Ureter (tissue), 1 donor: ENCODE data around the gene STK33. TPM values are rescaled to one million over a fixed set of nuclear protein-coding genes. Genes with fewer than 3 reads are reported as not detected.

Source experiments
- DNase-seq: peaks from one replicate; pipeline ENCODE4 v3.0.0-alpha.2; 2020; ENCODE audit warnings: low spot score
- total RNA-seq: library from RNA; stranded (reverse); gene quantifications from one replicate; pipeline ENCODE4 v1.2.4, GENCODE V29; 2023
- donor health status: DM: yes; HTN: yes; CAD: no.

STK33 gene
- total RNA-seq, 1 donor from 2014 or later: 13.1 TPM

GRCh38 chr11:8356216-8356615 is 237.8 kb downstream of the STK33 start:
- no peak for DNase-seq

GRCh38 chr11:8355416-8355742 is 238.6 kb downstream of the STK33 start:
- DNase-seq: no peak

- no peak for DNase-seq
Measured at GRCh38 chr11:8354622-8355415, 239.2 kb downstream of the STK33 start.

- DNase-seq: no peak
Measured at GRCh38 chr11:8352876-8353505, 241.0 kb downstream of the STK33 start.

GRCh38 chr11:8352103-8352875 is 241.7 kb downstream of the STK33 start:
- DNase-seq: no peak

GRCh38 chr11:8351223-8351622 is 242.8 kb downstream of the STK33 start:
- no peak for DNase-seq

- DNase-seq: no peak
Measured at GRCh38 chr11:8347978-8348377, 246.1 kb downstream of the STK33 start.

- no peak for DNase-seq
Measured at GRCh38 chr11:8346157-8346755, 247.8 kb downstream of the STK33 start.

GRCh38 chr11:8345179-8345578 is 248.8 kb downstream of the STK33 start:
- no peak for DNase-seq

- no peak for DNase-seq
Measured at GRCh38 chr11:8344346-8344745, 249.7 kb downstream of the STK33 start.

GRCh38 chr11:8342821-8343681 is 251.0 kb downstream of the STK33 start:
- DNase-seq: no peak

GRCh38 chr11:8341996-8342395 is 252.0 kb downstream of the STK33 start:
- DNase-seq: no peak

Other genes starting within 250 kb of the STK33 start
- 40.1 TPM for gene TRIM66, start 88.4 kb upstream of the STK33 start, total RNA-seq
- gene RPL27A, start 88.6 kb upstream of the STK33 start, total RNA-seq: 976 TPM